ENCODE results near the gene KIAA0232. TPM values are rescaled to one million over a fixed set of nuclear protein-coding genes. Genes with fewer than 3 reads are reported as not detected.

Gene KIAA0232
- total and polyA plus RNA-seq, 2 of the 8 experiments (the other 6 are each of a cell fraction or from before 2014, with no cell fraction given) = 5.6 to 23.3 TPM

GRCh38 chr4:6824772-6825402 lies 42.4 kb downstream of the KIAA0232 start:
- Histone ChIP-seq H3K23me2 (ENCODE audit: low read depth, low read length) (no peaks in the 10 kb centered on the region), H3K14ac (ENCODE audit: insufficient read length) (no peak overlapping the region), H3K4me3 (ENCODE audit: extremely low read depth in 1 of 4, insufficient read depth in 2 of 4, low read depth in 3 of 4, low read length in 4 of 4) (no peak overlapping the region), H2BK20ac (ENCODE audit: low read length) (no peak overlapping the region), H2AK5ac (ENCODE audit: low read depth, low read length) (no peak overlapping the region), H3K23ac (ENCODE audit: insufficient read length) (no peak overlapping the region), H2BK12ac (ENCODE audit: low read depth, low read length) (no peak overlapping the region), H3K79me2 (ENCODE audit: control insufficient read depth in 1 of 2, insufficient read depth in 2 of 2, low read length in 2 of 2) (peaks cover 0 to 29% of the 10 kb centered on the region in 2 experiments; a peak in 2 of 4 replicates), H3K4me1 (replicated peaks in 1 of 4; ENCODE audit: control insufficient read depth in 3 of 4, insufficient read depth in 4 of 4, low read length in 3 of 4) (no peaks in the 10 kb centered on the region), H2BK120ac (replicated peaks; ENCODE audit: low read depth, low read length) (no peak overlapping the region), H3K9ac (replicated peaks in 1 of 4; ENCODE audit: extremely low read depth in 1 of 4, low read depth in 3 of 4, low read length in 3 of 4) (no peak overlapping the region), H4K20me1 (replicated peaks in 1 of 2; ENCODE audit: control insufficient read depth in 1 of 2, insufficient read depth in 2 of 2, low read length in 2 of 2) (peaks cover 0 to 4% of the 10 kb centered on the region in 2 experiments), H3K9me3 (ENCODE audit: insufficient read depth in 2 of 2, low read depth in 1 of 2, low read length in 1 of 2) (peaks cover 2 to 4% of the 10 kb centered on the region in 2 experiments; a peak in 2 of 4 replicates), H3K18ac (ENCODE audit: extremely low read depth, low read length) (no peak overlapping the region), H3K4ac (replicated peaks; ENCODE audit: insufficient read length, low read depth, low read length) (no peak overlapping the region), H2AFZ (ENCODE audit: low read length) (no peak overlapping the region), H4K91ac (replicated peaks; ENCODE audit: insufficient read length, low read length) (no peak overlapping the region), H2BK5ac (ENCODE audit: low read depth, low read length) (no peak overlapping the region), H4K8ac (ENCODE audit: extremely low read depth, insufficient read depth, low read length) (no peak overlapping the region), H3K27ac (ENCODE audit: low read depth, low read length) (no peak overlapping the region), H3K4me2 (ENCODE audit: insufficient read depth in 1 of 2, low read depth in 2 of 2, low read length in 2 of 2) (no peak overlapping the region), H3K79me1 (ENCODE audit: low read depth, low read length) (no peaks in the 10 kb centered on the region; the same call in none of the 2 replicates), H3K36me3 (ENCODE audit: control insufficient read depth in 2 of 4, insufficient read depth in 4 of 4, low read length in 3 of 4) (peaks cover 0 to 22% (median 11%) of the 10 kb centered on the region in 4 experiments; a peak in 5 of 8 replicates), H2BK15ac (ENCODE audit: low read length) (no peak overlapping the region), H4K5ac (ENCODE audit: insufficient read length, low read depth, low read length) (no peak overlapping the region), H3K56ac (replicated peaks; ENCODE audit: insufficient read length, low read depth, low read length) (no peak overlapping the region), H3K27me3 (replicated peaks in 1 of 4; ENCODE audit: control insufficient read depth in 3 of 4, extremely low read depth in 1 of 4, insufficient read depth in 3 of 4, low read length in 3 of 4) (no peaks in the 10 kb centered on the region)
- DNase-seq (ENCODE audit: low read depth in 1 of 2, low spot score in 2 of 2) (no peak), FAIRE-seq (no peak)
- ChIA-PET POLR2A (ENCODE audit: partially characterized antibody) (no interaction called here), CTCF (ENCODE audit: partially characterized antibody) (interaction anchor here (0.7 to 1.1 kb wide), 2 partner anchors 21 to 104 kb away, joined by 3 read pairs; no protein-coding TSS in a partner anchor)
- no peak for TF ChIP-seq GTF2F1 (IDR thresholded peaks at IDR 0.05; ENCODE audit: borderline replicate concordance, low read depth, low read length)
- no peak for TF ChIP-seq HDAC2 (IDR thresholded peaks at IDR 0.05; ENCODE audit: borderline replicate concordance in 1 of 2, low read depth in 2 of 2, low read length in 2 of 2)
- TF ChIP-seq JUN (IDR thresholded peaks at IDR 0.05; ENCODE audit: low read depth, low read length) = no peak
- no peak for TF ChIP-seq RNF2 (IDR thresholded peaks at IDR 0.05; ENCODE audit: borderline replicate concordance, low read depth, low read length, missing control alignments, poor library complexity, severe bottlenecking)
- TF ChIP-seq SP2 (IDR thresholded peaks at IDR 0.05; ENCODE audit: low read length) = no peak
- TF ChIP-seq MAFK (IDR thresholded peaks at IDR 0.05; ENCODE audit: low read depth, low read length) = no peak
- TF ChIP-seq EZH2 (IDR thresholded peaks at IDR 0.05; ENCODE audit: low read depth, low read length, severe bottlenecking) = no peak
- no peak for TF ChIP-seq SIRT6 (IDR thresholded peaks at IDR 0.05; ENCODE audit: low read length)
- no peak for TF ChIP-seq NRF1 (IDR thresholded peaks at IDR 0.05; ENCODE audit: low read depth, low read length)
- no peak for TF ChIP-seq TAF7 (optimal IDR thresholded peaks at IDR 0.05; ENCODE audit: borderline replicate concordance, low read depth, low read length)
- 87% methylated on average over 5 of the region's 5 CpGs; no CpG with 5 or more reads in 1 of the 2 experiments for WGBS, 2 experiments (ENCODE audit: extremely low coverage in 1 of 2, insufficient coverage in 1 of 2, insufficient read length in 1 of 2, insufficient replicate concordance in 2 of 2, low coverage in 1 of 2, low lambda C conversion rate in 2 of 2, missing lambda C conversion rate in 1 of 2)

All from H1 (cell line).